ENCODE data around the gene MIX23. TPM values are rescaled to one million over a fixed set of nuclear protein-coding genes. Genes with fewer than 3 reads are reported as not detected.

MIX23 gene
- total and polyA plus RNA-seq, 2 of the 4 experiments (the other 2 are of a cell fraction): 10.0 to 26.7 TPM

DNA sequence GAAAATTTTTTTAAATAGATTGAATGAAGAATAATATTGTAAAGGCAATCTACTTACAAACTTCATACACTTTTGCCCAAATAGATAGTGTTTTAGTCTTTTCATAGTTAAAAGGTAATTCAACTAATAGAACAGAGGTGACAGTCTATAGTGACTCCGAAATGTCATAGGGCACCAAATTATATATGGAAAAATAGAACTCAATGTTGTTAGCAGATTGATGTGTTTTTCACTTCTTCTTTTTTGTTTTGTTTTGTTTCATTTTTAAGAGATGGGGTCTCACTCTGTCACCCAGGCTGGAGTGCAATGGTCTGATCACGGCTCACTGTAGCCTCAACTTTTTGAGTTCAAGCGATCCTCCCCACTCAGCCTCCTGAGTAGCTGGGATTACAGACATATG is 57.3 kb downstream of the MIX23 start:
- Histone ChIP-seq H3K4me2 (ENCODE audit: low read depth, low read length) (no peak overlapping the region), H3K27ac (ENCODE audit: insufficient read depth, low read length) (no peak overlapping the region), H2AK5ac (ENCODE audit: low read depth, low read length) (no peak overlapping the region), H3K9ac (ENCODE audit: low read depth, low read length) (no peak overlapping the region), H4K5ac (ENCODE audit: low read depth, low read length) (no peak overlapping the region), H3K9me3 (ENCODE audit: control insufficient read depth, insufficient read depth, low read length) (no peaks in the 10 kb centered on the region), H3K79me1 (ENCODE audit: low read depth in 1 of 2, low read length in 2 of 2) (no peaks in the 10 kb centered on the region), H3K4me3 (ENCODE audit: insufficient read depth, low read depth, low read length) (no peak overlapping the region), H3K27me3 (ENCODE audit: control insufficient read depth, insufficient read depth, low read length) (peaks cover 2% of the 10 kb centered on the region), H3K4ac (ENCODE audit: low read depth, low read length) (no peak overlapping the region), H3K4me1 (ENCODE audit: control insufficient read depth, insufficient read depth, low read length) (no peaks in the 10 kb centered on the region), H3K23ac (ENCODE audit: low read depth, low read length) (no peak overlapping the region), H4K20me1 (ENCODE audit: insufficient read depth, low read length) (no peaks in the 10 kb centered on the region), H2BK20ac (ENCODE audit: low read depth, low read length) (no peak overlapping the region), H4K91ac (ENCODE audit: insufficient read depth, low read depth, low read length) (no peak overlapping the region), H2AK9ac (replicated peaks; ENCODE audit: low read depth, low read length, poor library complexity) (no peak overlapping the region), H4K8ac (ENCODE audit: low read depth in 2 of 2, low read length in 2 of 2) (no peak overlapping the region), H2BK120ac (ENCODE audit: low read depth, low read length) (no peak overlapping the region), H2AFZ (replicated peaks; ENCODE audit: low read length, poor library complexity) (no peak overlapping the region), H3K14ac (replicated peaks; ENCODE audit: low read depth, low read length) (no peak overlapping the region), H3K56ac (ENCODE audit: extremely low read depth, insufficient read depth, low read length) (no peak overlapping the region), H3K36me3 (ENCODE audit: control insufficient read depth, insufficient read depth, low read length) (no peaks in the 10 kb centered on the region), H3K9me1 (ENCODE audit: insufficient read depth, low read length) (no peaks in the 10 kb centered on the region), H2BK5ac (ENCODE audit: low read depth, low read length, poor library complexity, severe bottlenecking) (no peak overlapping the region), H3K18ac (ENCODE audit: low read depth, low read length) (no peak overlapping the region), H2BK15ac (ENCODE audit: low read depth, low read length) (no peak overlapping the region)
- POLR2A ChIA-PET (ENCODE audit: unreplicated experiment): no interaction called here
- no peak for DNase-seq
- no peak for TF ChIP-seq SMC3 (IDR thresholded peaks at IDR 0.05; ENCODE audit: low read depth, low read length)
- TF ChIP-seq, protein P1, sequence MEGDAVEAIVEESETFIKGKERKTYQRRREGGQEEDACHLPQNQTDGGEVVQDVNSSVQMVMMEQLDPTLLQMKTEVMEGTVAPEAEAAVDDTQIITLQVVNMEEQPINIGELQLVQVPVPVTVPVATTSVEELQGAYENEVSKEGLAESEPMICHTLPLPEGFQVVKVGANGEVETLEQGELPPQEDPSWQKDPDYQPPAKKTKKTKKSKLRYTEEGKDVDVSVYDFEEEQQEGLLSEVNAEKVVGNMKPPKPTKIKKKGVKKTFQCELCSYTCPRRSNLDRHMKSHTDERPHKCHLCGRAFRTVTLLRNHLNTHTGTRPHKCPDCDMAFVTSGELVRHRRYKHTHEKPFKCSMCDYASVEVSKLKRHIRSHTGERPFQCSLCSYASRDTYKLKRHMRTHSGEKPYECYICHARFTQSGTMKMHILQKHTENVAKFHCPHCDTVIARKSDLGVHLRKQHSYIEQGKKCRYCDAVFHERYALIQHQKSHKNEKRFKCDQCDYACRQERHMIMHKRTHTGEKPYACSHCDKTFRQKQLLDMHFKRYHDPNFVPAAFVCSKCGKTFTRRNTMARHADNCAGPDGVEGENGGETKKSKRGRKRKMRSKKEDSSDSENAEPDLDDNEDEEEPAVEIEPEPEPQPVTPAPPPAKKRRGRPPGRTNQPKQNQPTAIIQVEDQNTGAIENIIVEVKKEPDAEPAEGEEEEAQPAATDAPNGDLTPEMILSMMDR (conservative IDR thresholded peaks at IDR 0.05; ENCODE audit: low read depth, low read length): no peak
- no peak for TF ChIP-seq MAZ (IDR thresholded peaks at IDR 0.05; ENCODE audit: borderline replicate concordance, low read depth, low read length)
- no peak for TF ChIP-seq FOS (IDR thresholded peaks at IDR 0.05; ENCODE audit: low read depth, low read length)
- TF ChIP-seq, protein P2, sequence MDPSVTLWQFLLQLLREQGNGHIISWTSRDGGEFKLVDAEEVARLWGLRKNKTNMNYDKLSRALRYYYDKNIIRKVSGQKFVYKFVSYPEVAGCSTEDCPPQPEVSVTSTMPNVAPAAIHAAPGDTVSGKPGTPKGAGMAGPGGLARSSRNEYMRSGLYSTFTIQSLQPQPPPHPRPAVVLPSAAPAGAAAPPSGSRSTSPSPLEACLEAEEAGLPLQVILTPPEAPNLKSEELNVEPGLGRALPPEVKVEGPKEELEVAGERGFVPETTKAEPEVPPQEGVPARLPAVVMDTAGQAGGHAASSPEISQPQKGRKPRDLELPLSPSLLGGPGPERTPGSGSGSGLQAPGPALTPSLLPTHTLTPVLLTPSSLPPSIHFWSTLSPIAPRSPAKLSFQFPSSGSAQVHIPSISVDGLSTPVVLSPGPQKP (IDR thresholded peaks at IDR 0.05; ENCODE audit: borderline replicate concordance, low read depth, low read length): no peak
- TF ChIP-seq CHD1 (IDR thresholded peaks at IDR 0.05; ENCODE audit: low read depth, low read length): no peak
- TF ChIP-seq, protein P3, sequence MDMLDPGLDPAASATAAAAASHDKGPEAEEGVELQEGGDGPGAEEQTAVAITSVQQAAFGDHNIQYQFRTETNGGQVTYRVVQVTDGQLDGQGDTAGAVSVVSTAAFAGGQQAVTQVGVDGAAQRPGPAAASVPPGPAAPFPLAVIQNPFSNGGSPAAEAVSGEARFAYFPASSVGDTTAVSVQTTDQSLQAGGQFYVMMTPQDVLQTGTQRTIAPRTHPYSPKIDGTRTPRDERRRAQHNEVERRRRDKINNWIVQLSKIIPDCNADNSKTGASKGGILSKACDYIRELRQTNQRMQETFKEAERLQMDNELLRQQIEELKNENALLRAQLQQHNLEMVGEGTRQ (IDR thresholded peaks at IDR 0.05; ENCODE audit: low read depth, low read length): no peak
- CTCF ChIA-PET: no interaction called here
- BruUV-seq (replicated peaks): no TSS peak
- no CpG with 5 or more reads among the region's 3 CpGs for WGBS, 2 experiments (ENCODE audit: extremely low coverage in 2 of 2, insufficient read length in 1 of 2)
- in situ Hi-C loops (cut with MboI; ENCODE audit: low sequenced_read_pairs) (no loop called here), dilution Hi-C loops (cut with HindIII; ENCODE audit: low sequenced_read_pairs, unreplicated experiment) (no loop called here), intact Hi-C loops (cut with micrococcal nuclease) (no loop called here)
- ATAC-seq (ENCODE audit: low read depth): no peak
